Gastrocnemius medialis (tissue), 4 donors: ENCODE data around the gene AASDH.

Experiments used
- POLR2A ChIP-seq, 2 donors: fragments of 450-650 bp; IDR thresholded peaks; one replicate each; pipeline ENCODE4 v1.6.1; 2017; ENCODE audit warnings: antibody characterized with exemption in 2 of 2, mild to moderate bottlenecking in 2 of 2, moderate library complexity in 2 of 2
- TF ChIP-seq, protein P1 (sequence below), 5 experiments: fragments of 450-650 bp in 3 of 5; fragments of 200-600 bp in 2 of 5; sonication (generic) in 2 of 5; IDR thresholded peaks in 4 of 5; conservative IDR thresholded peaks in 1 of 5; 1 replicate in 4 of 5; 2 replicates in 1 of 5; pipeline ENCODE4 v1.5.1; 2016 to 2019; ENCODE audit warnings: antibody characterized with exemption in 5 of 5, mild to moderate bottlenecking in 3 of 5, moderate library complexity in 3 of 5

DNA sequence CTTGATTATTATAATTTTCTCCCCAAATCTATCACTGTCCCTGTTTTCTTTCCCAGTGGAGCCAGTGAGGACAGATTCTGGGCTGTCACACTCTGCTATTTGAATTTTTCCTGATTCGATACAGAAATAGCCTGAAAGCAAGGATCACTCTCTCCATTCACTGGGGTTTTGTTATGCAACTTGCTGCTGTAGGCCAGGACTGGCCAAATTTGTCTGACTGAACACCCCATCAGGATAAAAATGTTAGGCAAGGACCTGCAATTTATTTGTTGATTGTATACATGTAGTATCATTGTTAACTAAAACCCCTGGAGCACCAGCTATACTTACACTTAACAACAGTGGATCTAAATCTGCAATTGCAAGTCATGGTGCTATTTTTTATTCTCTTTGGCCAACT, 68.7 kb downstream of the AASDH start:
- TF ChIP-seq, protein P1, sequence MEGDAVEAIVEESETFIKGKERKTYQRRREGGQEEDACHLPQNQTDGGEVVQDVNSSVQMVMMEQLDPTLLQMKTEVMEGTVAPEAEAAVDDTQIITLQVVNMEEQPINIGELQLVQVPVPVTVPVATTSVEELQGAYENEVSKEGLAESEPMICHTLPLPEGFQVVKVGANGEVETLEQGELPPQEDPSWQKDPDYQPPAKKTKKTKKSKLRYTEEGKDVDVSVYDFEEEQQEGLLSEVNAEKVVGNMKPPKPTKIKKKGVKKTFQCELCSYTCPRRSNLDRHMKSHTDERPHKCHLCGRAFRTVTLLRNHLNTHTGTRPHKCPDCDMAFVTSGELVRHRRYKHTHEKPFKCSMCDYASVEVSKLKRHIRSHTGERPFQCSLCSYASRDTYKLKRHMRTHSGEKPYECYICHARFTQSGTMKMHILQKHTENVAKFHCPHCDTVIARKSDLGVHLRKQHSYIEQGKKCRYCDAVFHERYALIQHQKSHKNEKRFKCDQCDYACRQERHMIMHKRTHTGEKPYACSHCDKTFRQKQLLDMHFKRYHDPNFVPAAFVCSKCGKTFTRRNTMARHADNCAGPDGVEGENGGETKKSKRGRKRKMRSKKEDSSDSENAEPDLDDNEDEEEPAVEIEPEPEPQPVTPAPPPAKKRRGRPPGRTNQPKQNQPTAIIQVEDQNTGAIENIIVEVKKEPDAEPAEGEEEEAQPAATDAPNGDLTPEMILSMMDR (IDR thresholded peaks at IDR 0.05 in 4 of 5, conservative IDR thresholded peaks at IDR 0.05 in 1 of 5) = no peak
- TF ChIP-seq POLR2A (IDR thresholded peaks at IDR 0.05) = no peak
